GM10847 (cell line): ENCODE data around the gene CHMP5.

Source experiments
- POLR2A ChIP-seq: IDR thresholded peaks from 2 replicates; pipeline ENCODE4 v1.6.1; 2011; ENCODE audit not compliant: insufficient read length; ENCODE audit errors: extremely low read depth

Gene CHMP5

DNA sequence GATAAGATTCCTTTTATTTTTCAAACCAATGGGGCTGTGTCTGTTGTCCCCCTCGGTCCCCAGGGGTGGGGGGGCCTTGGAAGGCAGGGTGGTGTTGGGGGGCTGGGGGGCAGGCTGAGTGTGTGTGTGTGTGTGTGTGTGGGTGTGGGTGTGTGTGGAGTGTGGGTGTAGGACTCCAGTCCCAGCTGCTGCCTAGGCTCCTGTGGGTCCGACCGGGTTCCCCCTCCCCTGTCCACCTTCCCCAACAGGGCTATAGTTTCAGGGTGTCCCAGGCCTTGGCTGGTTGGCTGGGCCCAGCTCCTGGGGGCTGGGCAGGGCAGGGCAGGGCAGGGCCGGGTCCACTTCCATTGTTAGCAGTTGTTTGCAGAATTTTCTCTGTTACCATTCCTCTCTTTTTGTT lies 23.4 kb downstream of the CHMP5 start:
- TF ChIP-seq POLR2A = no peak

DNA sequence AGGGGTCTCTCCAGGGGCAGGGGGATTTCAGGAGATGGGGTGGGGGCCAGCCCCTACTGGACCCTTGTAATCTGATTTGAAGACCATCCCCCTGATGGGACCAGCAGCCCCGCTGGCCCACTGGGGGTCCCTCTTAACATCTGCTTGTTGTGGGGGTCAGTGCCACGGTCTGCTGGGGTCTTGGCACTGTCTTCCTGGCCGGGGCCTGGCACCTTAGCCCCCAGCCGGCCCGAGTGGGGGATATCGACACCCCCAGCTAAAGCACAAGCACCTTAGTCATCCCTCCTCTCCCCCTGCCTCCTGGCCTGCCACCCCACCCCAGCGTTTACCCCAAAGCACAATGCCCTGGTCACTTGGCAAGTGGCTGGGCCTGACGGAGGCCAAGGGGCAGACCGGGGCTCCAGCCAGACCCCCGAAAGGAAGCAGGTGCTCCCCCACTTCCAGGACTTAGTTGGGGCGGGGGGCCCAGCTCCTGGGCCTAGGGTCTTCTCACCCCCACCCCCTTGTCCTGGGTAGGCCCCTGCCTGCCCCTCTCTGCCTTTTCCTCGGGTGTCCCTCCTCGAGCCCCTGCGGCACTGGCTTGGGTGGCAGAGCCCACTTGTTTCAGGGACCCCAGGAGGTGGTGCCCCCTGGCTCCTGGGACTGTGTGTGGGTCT lies 24.1 kb downstream of the CHMP5 start:
- TF ChIP-seq POLR2A = no peak

DNA sequence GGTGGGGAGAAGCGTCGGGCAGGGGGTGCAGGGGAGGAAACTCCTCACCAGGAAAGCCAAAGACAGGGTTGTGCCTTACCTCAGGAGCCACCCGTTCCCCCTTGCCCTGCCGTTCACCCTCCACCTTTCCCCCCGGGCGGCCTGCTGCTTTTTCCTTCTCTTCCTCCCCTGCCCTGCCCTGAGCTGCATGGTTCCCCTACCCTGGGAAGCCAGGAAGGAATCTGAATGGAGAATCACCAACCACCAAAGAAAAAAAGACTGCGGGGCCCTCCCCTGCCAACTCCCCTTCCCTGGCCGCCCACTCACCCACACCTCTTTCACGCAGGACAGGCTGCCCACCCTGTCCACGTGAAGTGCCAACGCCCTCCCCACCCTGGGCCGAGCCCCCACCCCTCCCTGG lies 24.6 kb downstream of the CHMP5 start:
- no peak for TF ChIP-seq POLR2A

DNA sequence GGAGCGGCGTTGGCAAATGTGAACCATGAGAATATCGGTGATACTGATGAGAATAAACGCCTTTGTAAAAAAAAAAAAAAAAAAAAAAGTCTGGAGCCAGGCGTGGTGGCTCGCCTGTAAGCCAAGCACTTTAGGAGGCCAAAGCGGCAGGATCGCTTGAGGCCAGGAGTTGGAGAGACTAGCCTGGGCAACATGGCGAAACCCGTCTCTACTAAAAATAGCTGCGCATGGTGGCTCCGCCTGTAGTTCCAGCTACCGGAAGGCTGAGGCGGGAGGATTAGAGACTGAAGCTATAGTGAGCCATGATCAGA lies 25.0 kb downstream of the CHMP5 start:
- TF ChIP-seq POLR2A = no peak

DNA sequence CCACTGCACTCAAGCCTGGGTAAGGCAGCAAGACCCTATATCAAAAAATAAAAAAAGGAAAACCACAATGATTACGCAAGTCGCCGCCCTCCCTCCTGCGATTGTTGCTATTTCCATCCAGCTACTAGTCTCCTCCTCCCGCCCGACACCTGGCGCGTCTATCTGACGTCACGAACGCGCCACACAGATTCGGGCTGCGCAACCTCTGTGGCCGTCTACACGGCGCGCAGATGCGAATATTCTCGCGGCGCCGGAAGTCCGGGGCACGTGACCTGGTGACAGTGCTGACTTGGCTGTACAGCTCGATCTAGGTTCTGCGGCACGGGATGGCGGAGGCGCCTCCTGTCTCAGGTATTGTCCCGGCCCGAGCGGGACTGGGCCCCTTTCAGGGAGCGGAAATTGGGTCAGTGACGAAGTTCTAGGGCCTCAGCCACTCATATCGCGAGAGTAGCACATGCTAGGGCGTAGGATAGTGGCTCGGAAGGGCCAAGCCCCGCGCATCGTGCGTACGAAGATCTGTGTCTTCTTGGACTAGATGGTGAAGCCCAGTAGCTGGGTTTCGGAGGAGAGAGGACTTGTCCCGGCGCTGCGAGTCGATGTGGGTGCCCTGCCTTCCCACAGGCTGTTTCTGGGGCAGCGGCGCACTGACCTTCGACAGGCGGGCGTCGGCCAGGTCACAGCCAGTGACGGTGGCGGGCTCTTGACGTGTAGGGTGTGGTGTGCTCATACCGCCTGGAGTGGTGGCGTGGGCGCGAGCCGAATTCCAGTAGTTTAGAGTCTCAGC lies 25.6 kb downstream of the CHMP5 start, which contains the start of gene NFX1:
TSS of gene NFX1 (plus strand) at position 270 of the 784 bp plus-strand sequence. CDS start at position 327, 57 bp downstream.
- TF ChIP-seq POLR2A = peak; percentile 91

GRCh38 chr9:33291031-33291397 lies 26.2 kb downstream of the CHMP5 start:
- no peak for TF ChIP-seq POLR2A

- no peak for TF ChIP-seq POLR2A
Measured at GRCh38 chr9:33291901-33292300, 27.1 kb downstream of the CHMP5 start.

GRCh38 chr9:33293782-33294181 lies 28.9 kb downstream of the CHMP5 start:
- TF ChIP-seq POLR2A = no peak

GRCh38 chr9:33294670-33295432 lies 30.0 kb downstream of the CHMP5 start:
- TF ChIP-seq POLR2A = no peak

- TF ChIP-seq POLR2A = no peak
Measured at GRCh38 chr9:33295571-33295970, 30.7 kb downstream of the CHMP5 start.

GRCh38 chr9:33297432-33297831 lies 32.6 kb downstream of the CHMP5 start:
- TF ChIP-seq POLR2A = no peak

DNA sequence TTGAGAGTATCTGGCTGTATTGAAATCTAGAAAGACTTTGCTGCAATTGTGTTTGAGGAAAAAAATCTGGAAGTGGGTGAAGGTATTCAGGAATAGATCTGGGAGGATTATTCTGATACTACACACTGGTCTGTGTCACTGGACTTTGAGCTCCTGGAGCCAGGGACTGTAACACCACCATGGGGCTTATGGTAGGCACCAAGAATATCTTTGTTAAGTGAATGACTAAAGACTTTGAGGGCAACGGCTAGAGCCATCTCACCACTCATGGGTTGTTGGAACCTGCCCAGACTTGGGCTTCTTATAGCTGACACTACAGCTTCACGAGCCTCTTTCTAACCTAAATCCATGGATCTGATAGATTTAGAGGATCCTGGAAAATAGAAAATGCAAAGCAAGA lies 35.7 kb downstream of the CHMP5 start:
- no peak for TF ChIP-seq POLR2A

DNA sequence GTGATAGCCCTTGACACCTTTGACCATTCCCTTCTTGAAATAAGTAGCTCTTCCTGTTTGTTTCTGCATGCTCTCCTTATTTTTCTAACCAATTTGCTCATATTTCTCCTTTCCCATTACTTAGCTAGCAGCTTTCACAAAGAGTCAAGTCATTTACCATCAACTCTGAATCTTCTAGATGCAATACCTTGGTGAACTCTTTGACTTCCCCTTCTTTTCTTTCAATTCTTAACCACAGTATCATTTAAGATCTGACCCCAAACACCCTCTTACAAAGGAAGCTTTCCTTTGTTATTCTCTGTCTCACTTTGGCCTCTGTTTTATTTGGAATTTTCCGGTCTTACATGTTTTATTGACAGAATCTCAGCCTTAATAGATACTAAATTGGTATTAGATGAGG lies 39.5 kb downstream of the CHMP5 start:
- TF ChIP-seq POLR2A = no peak

DNA sequence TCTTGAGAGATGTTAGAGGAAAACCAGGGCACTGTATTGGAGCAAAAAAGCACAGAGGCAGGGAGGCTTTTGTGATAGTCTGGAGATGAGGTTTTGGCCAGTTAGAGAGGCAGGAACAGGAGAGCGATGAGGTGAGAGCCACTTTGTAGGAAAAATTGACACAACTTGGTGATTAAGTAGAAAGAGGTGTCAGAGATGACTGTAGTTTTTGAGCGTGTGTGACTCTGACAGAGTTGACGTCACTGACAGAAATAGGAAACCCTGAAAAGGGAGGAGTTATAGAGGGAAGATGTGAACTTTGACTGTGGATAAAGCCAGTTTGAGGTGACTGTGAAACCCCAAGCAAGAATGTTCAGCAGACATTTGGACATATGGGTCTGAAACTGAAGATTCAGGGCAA lies 41.2 kb downstream of the CHMP5 start:
- TF ChIP-seq POLR2A = no peak

DNA sequence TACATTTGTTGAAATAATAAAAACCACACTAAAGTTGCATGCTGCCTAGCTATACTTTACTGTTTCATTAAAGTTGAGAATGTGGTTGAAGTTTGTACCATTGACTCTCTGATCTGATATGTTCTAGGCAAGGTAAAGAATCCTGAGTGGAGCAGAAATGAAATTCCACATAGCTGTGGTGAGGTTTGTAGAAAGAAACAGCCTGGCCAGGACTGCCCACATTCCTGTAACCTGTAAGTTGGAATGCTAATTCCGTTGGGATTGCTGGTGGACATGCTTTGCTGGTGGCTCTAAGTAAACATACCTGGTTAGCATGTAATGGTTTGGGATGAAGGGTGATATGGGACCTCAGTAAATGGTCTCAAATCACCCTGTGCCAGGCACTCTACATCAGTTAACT lies 42.2 kb downstream of the CHMP5 start:
- no peak for TF ChIP-seq POLR2A

DNA sequence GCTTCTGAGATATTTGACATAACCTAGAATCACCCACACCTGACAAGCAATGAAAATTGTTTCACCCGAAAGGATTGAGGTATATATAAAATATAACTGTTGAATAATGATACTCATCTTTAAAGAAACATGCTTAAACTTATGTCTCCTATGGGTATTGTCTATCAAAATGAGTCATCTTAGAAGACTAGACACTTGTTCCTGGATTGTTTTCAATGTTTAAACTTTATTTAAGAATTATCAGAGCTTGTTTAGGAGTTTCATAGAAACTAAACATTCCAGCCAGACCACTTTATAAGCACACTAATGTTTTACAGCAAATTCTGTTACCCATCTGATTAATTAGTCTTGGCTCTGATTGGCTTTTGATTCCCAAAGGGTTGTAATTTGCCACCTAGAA lies 45.1 kb downstream of the CHMP5 start:
- no peak for TF ChIP-seq POLR2A
